HUES48 (cell line): ENCODE measurements around the gene HLA-DRA.
"Not testable (repeated sequence)": the region's sequence is repeated elsewhere in the genome, so short reads cannot be mapped to it uniquely, and the experiment has no call there.

Source experiments
- H3K27ac ChIP-seq: one replicate; pipeline ENCODE4 v1.7.0; 2013; ENCODE audit warnings: low read depth, low read length, inconsistent platforms
- H3K27me3 ChIP-seq: 2 replicates; pipeline ENCODE4 v1.6.1; 2013; ENCODE audit warnings: mild to moderate bottlenecking, low read length; ENCODE audit not compliant: control insufficient read depth, insufficient read depth
- H3K36me3 ChIP-seq: 2 replicates; pipeline ENCODE4 v1.6.1; 2013; ENCODE audit warnings: low read length; ENCODE audit not compliant: control insufficient read depth, insufficient read depth
- H3K4me1 ChIP-seq: 2 replicates; pipeline ENCODE4 v1.6.1; 2013; ENCODE audit warnings: mild to moderate bottlenecking, low read length; ENCODE audit not compliant: control insufficient read depth, insufficient read depth
- H3K4me3 ChIP-seq: 2 replicates; pipeline ENCODE4 v1.5.1; 2013; ENCODE audit warnings: mild to moderate bottlenecking, low read depth, low read length
- H3K9ac ChIP-seq: 2 replicates; pipeline ENCODE4 v1.6.1; 2013; ENCODE audit warnings: mild to moderate bottlenecking, low read depth, low read length, moderate library complexity
- H3K9me3 ChIP-seq: 2 replicates; pipeline ENCODE4 v1.6.1; 2013; ENCODE audit warnings: low read length; ENCODE audit not compliant: control insufficient read depth, insufficient read depth

The HLA-DRA gene

DNA sequence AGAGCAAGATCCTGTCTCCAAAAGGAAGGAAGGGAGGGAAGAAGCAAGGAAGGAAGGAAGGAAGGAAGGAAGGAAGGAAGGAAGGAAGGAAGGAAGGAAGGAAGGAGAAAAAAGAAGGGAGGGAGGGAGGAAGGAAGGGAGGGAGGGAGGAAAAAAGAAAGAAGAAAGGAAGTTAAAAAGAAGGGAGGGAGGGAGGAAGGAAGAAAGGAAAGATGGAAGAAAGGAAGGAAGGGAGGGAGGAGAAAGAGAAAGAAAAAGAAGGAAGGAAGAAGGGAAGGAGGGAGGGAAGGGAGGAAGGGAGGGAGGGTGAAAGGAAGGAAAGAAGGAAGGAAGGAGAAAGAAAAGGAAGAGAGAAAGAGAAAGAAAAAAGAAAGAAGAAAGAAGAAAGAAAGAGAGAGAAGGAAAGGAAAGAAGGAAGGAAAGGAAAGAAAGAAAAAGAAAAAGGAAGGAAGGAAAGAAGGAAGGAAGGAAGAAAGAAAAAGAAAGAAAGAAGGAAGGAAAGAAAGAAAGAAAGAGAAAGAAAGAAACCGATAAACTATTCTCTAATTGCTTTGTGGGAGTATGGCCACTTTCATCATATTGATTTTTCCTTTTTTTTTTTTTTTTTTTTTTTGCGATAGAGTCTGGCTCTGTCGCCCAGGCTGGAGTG is 9.5 kb downstream of the HLA-DRA start:
- Histone ChIP-seq H3K9ac (no peak overlapping the region), H3K9me3 (no peaks in the 10 kb centered on the region; the same call in 1 of the 2 replicates), H3K27me3 (no peaks in the 10 kb centered on the region), H3K4me1 (no peaks in the 10 kb centered on the region), H3K27ac (no peak overlapping the region), H3K36me3 (no peaks in the 10 kb centered on the region), H3K4me3 (no peak overlapping the region)

DNA sequence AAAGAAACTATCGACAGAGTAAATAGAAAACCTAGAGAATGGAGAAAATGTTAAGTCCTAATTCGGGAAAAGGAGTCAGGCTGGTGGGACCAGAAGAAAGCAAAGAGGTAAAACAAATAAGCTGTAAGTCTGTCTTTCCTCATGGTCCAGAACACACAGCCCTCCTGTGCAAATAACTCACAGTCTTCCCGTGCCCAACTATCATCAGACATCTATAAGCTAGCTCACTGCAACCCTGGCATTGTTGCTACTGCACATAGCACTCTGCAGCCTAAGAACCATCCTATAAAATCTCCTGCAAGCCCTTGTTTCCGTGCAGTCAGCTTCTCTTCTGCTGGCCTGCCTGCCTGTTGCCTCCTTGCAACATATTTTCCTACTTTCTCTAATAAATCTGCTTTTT is 17.4 kb downstream of the HLA-DRA start:
- Histone ChIP-seq H3K4me1 (no peaks in the 10 kb centered on the region), H3K9me3 (no peaks in the 10 kb centered on the region; the same call in 1 of the 2 replicates), H3K27me3 (no peaks in the 10 kb centered on the region), H3K4me3 (no peak overlapping the region), H3K36me3 (no peaks in the 10 kb centered on the region), H3K9ac (no peak overlapping the region), H3K27ac (no peak overlapping the region)

DNA sequence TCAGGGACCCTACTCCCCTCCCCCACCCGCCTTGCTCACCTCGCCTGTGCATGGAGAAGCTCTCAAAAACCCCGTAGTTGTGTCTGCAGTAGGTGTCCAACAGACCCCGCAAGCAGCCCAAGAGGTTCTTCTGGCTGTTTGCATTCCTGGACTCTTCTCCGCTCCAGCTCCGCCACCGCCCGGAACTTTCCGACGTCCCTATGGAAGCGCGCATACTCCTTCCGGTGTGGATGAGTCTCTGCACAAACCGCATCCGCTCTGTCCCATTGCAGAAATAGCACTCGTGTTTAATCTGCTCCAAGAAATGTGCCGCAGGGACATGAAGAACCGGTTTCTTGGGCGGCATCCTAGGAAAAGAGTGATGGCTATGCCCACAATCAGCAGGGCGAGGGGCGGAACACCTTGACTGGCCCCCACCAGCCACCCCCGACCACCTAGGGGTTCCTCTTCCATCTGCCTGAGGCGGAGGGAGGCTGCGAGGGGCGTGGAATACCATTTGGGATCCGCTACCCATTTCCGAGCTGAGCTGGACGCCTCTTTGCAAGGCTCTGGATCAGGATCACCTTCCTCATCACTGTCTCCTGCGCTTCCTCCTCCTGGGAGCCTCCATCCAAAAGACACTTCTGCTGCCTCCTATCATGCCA is 20.2 kb downstream of the HLA-DRA start:
- no peaks in the 10 kb centered on the region for H3K4me1 ChIP-seq
- no peaks in the 10 kb centered on the region; the same call in 1 of the 2 replicates for H3K9me3 ChIP-seq
- peak overlapping the region; percentile 40; the same call in 1 of the 2 replicates for H3K4me3 ChIP-seq
- H3K9ac ChIP-seq: no peak overlapping the region
- H3K27ac ChIP-seq: no peak overlapping the region
- H3K27me3 ChIP-seq: no peaks in the 10 kb centered on the region
- H3K36me3 ChIP-seq: no peaks in the 10 kb centered on the region

DNA sequence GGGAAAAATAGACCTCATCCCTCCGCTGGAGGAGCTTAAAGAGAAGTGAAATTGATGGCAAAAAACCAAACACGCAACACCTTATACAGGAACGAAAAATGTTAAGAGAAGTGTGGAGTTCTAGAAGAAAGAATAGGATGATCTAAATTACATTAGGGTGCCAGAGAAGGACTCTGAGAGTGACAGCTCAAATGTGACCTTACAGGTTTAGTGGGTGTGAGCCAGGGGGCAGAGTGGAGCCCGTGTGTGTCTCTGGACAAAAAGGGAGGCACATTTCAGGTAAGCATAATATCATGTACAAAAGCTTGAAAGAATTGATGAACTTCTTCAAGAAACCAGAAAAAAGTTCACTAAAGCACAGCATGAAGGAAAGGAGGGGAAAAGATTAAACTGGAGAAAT is 20.8 kb downstream of the HLA-DRA start:
- H3K27ac ChIP-seq: no peak overlapping the region
- H3K4me3 ChIP-seq: no peak overlapping the region
- H3K36me3 ChIP-seq: no peaks in the 10 kb centered on the region
- H3K27me3 ChIP-seq: no peaks in the 10 kb centered on the region
- no peaks in the 10 kb centered on the region for H3K9me3 ChIP-seq
- no peaks in the 10 kb centered on the region for H3K4me1 ChIP-seq
- H3K9ac ChIP-seq: no peak overlapping the region

DNA sequence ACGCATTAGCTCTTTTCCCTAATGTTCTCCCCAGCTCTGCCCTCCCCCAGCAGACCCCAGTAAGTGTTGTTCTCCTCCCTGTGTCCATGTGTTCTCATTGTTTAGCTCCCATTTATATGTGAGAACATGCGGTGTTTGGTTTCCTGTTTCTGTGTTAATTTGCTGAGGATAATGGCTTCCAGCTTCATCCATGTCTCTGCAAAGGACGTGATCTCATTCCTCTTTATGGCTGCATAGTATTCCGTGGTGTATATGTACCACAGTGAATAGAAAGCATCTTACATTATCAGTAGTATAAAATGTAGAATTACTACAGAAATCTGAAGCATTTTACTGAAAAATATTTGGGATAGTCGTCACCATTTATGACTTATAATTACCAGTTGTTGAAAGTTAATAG is 21.8 kb downstream of the HLA-DRA start:
- H3K4me3 ChIP-seq: no peak overlapping the region
- no peak overlapping the region for H3K27ac ChIP-seq
- H3K36me3 ChIP-seq: no peaks in the 10 kb centered on the region
- H3K27me3 ChIP-seq: no peaks in the 10 kb centered on the region
- no peaks in the 10 kb centered on the region for H3K4me1 ChIP-seq
- H3K9ac ChIP-seq: no peak overlapping the region
- no peaks in the 10 kb centered on the region for H3K9me3 ChIP-seq

DNA sequence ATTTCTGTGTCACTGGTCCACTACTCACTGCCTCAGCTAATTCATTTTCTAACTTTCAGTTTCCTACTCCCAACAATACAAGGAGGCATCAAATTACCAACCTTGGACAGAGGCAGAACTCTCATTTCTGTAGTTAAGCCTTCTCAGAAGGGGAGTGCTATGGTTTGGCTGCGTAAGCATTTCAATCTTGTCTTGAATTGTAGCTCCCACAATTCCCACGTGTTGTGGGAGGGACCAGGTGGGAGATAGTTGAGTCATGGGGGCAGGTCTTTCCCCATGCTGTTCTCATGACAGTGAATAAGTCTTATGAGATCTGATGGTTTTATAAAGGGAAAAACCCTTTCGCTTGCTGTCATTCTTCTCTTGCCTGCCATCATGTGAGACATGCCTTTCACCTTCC is 22.9 kb downstream of the HLA-DRA start:
- Histone ChIP-seq H3K36me3 (no peaks in the 10 kb centered on the region), H3K9ac (no peak overlapping the region), H3K27me3 (no peaks in the 10 kb centered on the region), H3K9me3 (no peaks in the 10 kb centered on the region), H3K4me3 (no peak overlapping the region), H3K27ac (no peak overlapping the region), H3K4me1 (no peaks in the 10 kb centered on the region)

DNA sequence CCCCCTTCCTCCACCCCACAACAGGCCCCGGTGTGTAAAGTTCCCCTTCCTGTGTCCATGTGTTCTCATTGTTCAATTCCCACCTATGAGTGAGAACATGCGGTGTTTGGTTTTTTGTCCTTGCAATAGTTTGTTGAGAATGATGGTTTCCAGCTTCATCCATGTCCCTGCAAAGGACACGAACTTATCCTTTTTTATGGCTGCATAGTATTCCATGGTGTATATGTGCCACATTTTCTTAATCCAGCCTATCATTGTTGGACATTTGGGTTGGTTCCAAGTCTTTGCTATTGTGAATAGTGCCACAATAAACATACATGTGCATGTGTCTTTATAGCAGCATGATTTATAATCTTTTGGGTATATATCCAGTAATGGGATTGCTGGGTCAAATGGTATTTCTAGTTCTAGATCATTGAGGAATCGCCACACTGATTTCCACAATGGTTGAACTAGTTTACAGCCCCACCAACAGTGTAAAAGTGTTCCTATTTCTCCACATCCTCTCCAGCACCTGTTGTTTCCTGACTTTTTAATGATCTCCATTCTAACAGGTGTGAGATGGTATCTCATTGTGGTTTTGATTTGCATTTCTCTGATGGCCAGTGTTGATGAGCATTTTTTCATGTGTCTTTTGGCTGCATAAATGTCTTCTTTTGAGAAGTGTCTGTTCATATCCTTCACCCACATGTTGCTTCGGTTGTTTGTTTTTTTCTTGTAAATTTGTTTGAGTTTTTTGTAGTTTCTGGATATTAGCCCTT is 28.2 kb downstream of the HLA-DRA start:
- H3K27me3 ChIP-seq, H3K9ac ChIP-seq: not testable (repeated sequence)

DNA sequence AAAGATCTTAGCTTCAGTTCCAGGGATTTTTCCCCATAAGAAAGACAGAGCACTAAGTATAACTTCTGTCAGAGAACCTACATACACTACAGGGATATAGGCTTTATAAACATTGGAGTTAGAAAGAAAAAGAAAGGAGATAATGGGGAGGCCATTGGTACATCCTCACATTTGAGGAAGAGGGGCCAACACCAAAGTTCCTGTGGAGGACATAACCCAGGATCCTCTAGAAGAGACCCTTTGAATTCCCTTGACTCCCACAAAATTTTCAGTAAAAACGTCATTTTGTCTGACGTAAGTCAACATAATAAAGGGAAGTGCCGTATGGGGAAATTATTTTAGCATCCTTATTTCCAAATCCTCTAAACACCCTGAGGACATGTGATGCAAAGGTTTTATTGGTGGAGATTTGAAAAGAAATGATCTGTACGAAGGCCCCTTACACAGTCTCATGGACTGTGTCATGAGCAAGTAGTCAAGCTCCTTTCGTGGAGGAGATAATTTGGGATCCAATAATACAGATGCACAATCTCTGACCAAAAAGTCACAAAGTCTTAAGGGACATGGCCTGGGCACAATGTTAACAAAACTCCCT is 33.2 kb downstream of the HLA-DRA start:
- Histone ChIP-seq H3K27me3 (no peaks in the 10 kb centered on the region), H3K4me1 (no peaks in the 10 kb centered on the region), H3K27ac (no peak overlapping the region), H3K9ac (no peak overlapping the region), H3K4me3 (no peak overlapping the region), H3K36me3 (no peaks in the 10 kb centered on the region), H3K9me3 (peaks cover 4% of the 10 kb centered on the region; the same call in 1 of the 2 replicates)

More for the DNA sequence above, 28.2 kb downstream of the HLA-DRA start:
- not testable (repeated sequence) for H3K9me3 ChIP-seq, H3K27ac ChIP-seq, H3K36me3 ChIP-seq, H3K4me1 ChIP-seq, H3K4me3 ChIP-seq

DNA sequence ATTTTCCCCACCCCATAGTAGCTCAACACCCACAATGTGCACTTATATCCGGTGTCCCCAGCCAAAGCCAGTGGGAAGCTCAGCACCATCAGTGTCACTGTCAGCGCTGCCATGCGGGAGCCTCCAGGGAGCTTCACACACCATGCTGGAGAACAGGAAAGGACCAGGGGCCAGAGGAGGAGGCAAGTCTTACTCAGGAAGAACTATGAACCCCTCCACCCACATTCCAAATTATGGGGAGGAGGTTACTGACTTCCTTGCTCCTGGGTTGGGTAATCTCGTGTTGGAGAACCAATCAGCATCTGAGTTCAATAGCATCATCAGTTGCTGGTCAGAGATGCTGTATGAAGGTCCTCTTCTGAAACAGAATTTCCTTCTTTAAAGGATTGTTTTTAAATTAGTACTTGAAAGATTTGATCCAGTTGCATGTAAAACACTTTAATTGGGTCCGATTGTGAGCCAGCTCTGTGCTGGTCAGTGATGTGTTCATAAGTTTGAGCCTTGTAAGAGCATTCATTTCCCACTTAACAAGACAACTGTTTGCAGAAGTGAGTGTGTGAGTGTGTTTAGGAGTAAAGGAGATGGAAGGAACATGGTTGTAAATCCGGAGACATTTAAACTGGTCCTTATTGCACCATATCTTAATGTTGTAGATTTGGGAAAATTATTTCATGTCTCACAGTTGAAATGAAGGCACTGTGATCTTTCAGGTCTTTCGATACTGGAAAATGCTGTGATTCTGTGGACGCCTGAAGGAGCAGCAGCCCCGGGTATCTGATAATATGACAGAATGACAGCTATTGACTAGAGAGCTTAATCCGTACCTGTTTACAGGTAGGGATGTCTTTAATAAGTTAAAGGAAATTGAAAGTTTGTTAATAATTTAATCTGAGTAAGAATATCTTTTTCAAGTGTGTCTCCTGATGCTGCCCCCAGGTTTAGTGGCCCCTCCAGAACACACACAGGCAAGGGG is 34.0 kb downstream of the HLA-DRA start:
- not testable (repeated sequence) for H3K4me1 ChIP-seq, H3K9me3 ChIP-seq, H3K9ac ChIP-seq, H3K36me3 ChIP-seq, H3K4me3 ChIP-seq, H3K27me3 ChIP-seq, H3K27ac ChIP-seq
